Right lung (tissue), 5 donors: ENCODE data around the gene ARHGAP26. TPM values are rescaled to one million over a fixed set of nuclear protein-coding genes. Genes with fewer than 3 reads are reported as not detected.
"Not testable (repeated sequence)": the region's sequence is repeated elsewhere in the genome, so short reads cannot be mapped to it uniquely, and the experiment has no call there.

ENCODE experiments used
- DNase-seq, 2 donors: peaks; one replicate each; pipeline ENCODE4 v3.0.0-alpha.2; 2013
- polyA plus RNA-seq, 5 donors: library from polyadenylated mRNA; unstranded; fragments of 120-200 nt; gene quantifications; one replicate each; pipeline versions ENCODE4 v1.2.1 to v1.2.3, GENCODE V29; 2013; ENCODE audit warnings: inconsistent platforms in 1 of 5, low replicate concordance in 1 of 5; ENCODE audit not compliant: insufficient read length in 5 of 5, insufficient read depth in 1 of 5

The ARHGAP26 gene
- polyA plus RNA-seq, 5 donors, result 7.8 to 16.4 (median 14.2) TPM

- DNase-seq, result no peak
These were observed 310.8 kb downstream of the ARHGAP26 start for GRCh38 chr5:143080982-143081381.

- no peak for DNase-seq
These were observed 312.8 kb downstream of the ARHGAP26 start for GRCh38 chr5:143083006-143083405.

- no peak for DNase-seq
These were observed 314.2 kb downstream of the ARHGAP26 start for GRCh38 chr5:143084407-143084806.

- DNase-seq, result no peak
These were observed 315.2 kb downstream of the ARHGAP26 start for GRCh38 chr5:143085319-143085917.

GRCh38 chr5:143086546-143086907, 316.4 kb downstream of the ARHGAP26 start:
- no peak for DNase-seq

GRCh38 chr5:143086908-143087637, 316.9 kb downstream of the ARHGAP26 start:
- DNase-seq, result no peak

- not testable (repeated sequence) for DNase-seq
These were observed 318.5 kb downstream of the ARHGAP26 start for GRCh38 chr5:143088702-143089101.

GRCh38 chr5:143090044-143090443, 319.9 kb downstream of the ARHGAP26 start:
- not testable (repeated sequence) for DNase-seq

- DNase-seq, result not testable (repeated sequence)
These were observed 322.7 kb downstream of the ARHGAP26 start for GRCh38 chr5:143092711-143093451.

- DNase-seq, result no peak
These were observed 323.4 kb downstream of the ARHGAP26 start for GRCh38 chr5:143093452-143094086.

- DNase-seq, result no peak
These were observed 323.9 kb downstream of the ARHGAP26 start for GRCh38 chr5:143094087-143094521.

GRCh38 chr5:143094608-143095007, 324.4 kb downstream of the ARHGAP26 start:
- not testable (repeated sequence) for DNase-seq

GRCh38 chr5:143101121-143101520, 330.9 kb downstream of the ARHGAP26 start:
- no peak for DNase-seq

- DNase-seq, result no peak
These were observed 331.7 kb downstream of the ARHGAP26 start for GRCh38 chr5:143101725-143102386.

- DNase-seq, result no peak
These were observed 332.2 kb downstream of the ARHGAP26 start for GRCh38 chr5:143102411-143102810.

GRCh38 chr5:143105216-143105905, 335.2 kb downstream of the ARHGAP26 start:
- no peak for DNase-seq

- DNase-seq, result peak; percentile 51 to 52
These were observed 336.0 kb downstream of the ARHGAP26 start for GRCh38 chr5:143106174-143106573.

- DNase-seq, result no peak
These were observed 338.4 kb downstream of the ARHGAP26 start for GRCh38 chr5:143108498-143109128.

GRCh38 chr5:143110591-143110990, 340.4 kb downstream of the ARHGAP26 start:
- no peak for DNase-seq

GRCh38 chr5:143111799-143112198, 341.6 kb downstream of the ARHGAP26 start:
- no peak for DNase-seq

GRCh38 chr5:143113461-143113860, 343.3 kb downstream of the ARHGAP26 start:
- no peak for DNase-seq
